ENCODE results near the gene NDUFB11.

Gene NDUFB11

GRCh38 chrX:47144626-47145394, at the start of gene NDUFB11, which contains the start of gene RBM10:
NDUFB11 (minus strand) TSS chrX:47144702; CDS start chrX:47144679, 23 bp downstream.
RBM10 (plus strand) TSS chrX:47145221; CDS start chrX:47147482, 2,261 bp downstream.
- TF ChIP-seq, protein P1, sequence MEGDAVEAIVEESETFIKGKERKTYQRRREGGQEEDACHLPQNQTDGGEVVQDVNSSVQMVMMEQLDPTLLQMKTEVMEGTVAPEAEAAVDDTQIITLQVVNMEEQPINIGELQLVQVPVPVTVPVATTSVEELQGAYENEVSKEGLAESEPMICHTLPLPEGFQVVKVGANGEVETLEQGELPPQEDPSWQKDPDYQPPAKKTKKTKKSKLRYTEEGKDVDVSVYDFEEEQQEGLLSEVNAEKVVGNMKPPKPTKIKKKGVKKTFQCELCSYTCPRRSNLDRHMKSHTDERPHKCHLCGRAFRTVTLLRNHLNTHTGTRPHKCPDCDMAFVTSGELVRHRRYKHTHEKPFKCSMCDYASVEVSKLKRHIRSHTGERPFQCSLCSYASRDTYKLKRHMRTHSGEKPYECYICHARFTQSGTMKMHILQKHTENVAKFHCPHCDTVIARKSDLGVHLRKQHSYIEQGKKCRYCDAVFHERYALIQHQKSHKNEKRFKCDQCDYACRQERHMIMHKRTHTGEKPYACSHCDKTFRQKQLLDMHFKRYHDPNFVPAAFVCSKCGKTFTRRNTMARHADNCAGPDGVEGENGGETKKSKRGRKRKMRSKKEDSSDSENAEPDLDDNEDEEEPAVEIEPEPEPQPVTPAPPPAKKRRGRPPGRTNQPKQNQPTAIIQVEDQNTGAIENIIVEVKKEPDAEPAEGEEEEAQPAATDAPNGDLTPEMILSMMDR (IDR thresholded peaks at IDR 0.05) = peak; percentile 54

GRCh38 chrX:47193475-47194193, 49.1 kb upstream of the NDUFB11 start, which contains the start of gene UBA1:
UBA1 (plus strand) TSS chrX:47193829; CDS start chrX:47198803, 4,974 bp downstream.
- TF ChIP-seq, protein P1 (IDR thresholded peaks at IDR 0.05) = peak; percentile 64
- H3K4me3 ChIP-seq = peak within 1 kb of the TSS; percentile 92
- peak; percentile 97 for DNase-seq (ENCODE audit: low spot score)
- H3K27ac ChIP-seq = peak within 1 kb of the TSS; percentile 83 to 97

More at GRCh38 chrX:47144626-47145394, at the start of gene NDUFB11, which contains the start of gene RBM10:
- H3K27ac ChIP-seq = peak within 1 kb of the TSS; percentile 77 to 96
- DNase-seq (ENCODE audit: low spot score) = peak; percentile 95
- H3K4me3 ChIP-seq = peak within 1 kb of the TSS; percentile 76

- TF ChIP-seq, protein P1 (IDR thresholded peaks at IDR 0.05) = no peak
- no peak for DNase-seq (ENCODE audit: low spot score)
- Histone ChIP-seq H3K4me3 (peak overlapping the region; percentile 64), H3K27ac (no peak overlapping the region)
Measured at GRCh38 chrX:47191806-47192401, 47.4 kb upstream of the NDUFB11 start.

DNA sequence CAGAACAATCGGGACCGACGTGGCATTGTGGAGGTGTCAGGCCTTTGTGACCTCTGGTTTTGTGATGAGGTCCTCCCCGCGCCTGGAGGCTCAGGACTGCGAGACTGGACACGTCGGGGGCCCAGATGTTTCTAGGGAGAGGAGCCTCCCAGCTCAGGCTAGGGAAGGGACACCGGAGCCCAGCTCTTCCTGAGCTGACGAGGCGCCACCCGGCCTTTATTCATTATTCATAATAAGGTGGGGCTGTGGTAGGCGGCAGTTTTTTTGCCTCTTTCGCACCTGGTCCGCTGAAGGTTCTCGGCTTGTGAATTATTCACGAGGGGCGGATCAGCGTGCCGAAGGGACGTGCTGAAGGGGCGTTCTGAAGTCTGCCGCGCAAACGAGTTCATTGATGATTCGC, 46.8 kb upstream of the NDUFB11 start:
- TF ChIP-seq, protein P1 (IDR thresholded peaks at IDR 0.05) = no peak
- peak overlapping the region in 1 of 2 donors; percentile 10 for H3K27ac ChIP-seq
- peak overlapping the region; percentile 64 for H3K4me3 ChIP-seq
- no peak for DNase-seq (ENCODE audit: low spot score)

GRCh38 chrX:47190445-47191269, 46.2 kb upstream of the NDUFB11 start:
- Histone ChIP-seq H3K4me3 (peak overlapping the region; percentile 64), H3K27ac (peak overlapping the region in 1 of 2 donors; percentile 10)
- TF ChIP-seq, protein P1 (IDR thresholded peaks at IDR 0.05) = no peak
- peak; percentile 90 for DNase-seq (ENCODE audit: low spot score)

DNA sequence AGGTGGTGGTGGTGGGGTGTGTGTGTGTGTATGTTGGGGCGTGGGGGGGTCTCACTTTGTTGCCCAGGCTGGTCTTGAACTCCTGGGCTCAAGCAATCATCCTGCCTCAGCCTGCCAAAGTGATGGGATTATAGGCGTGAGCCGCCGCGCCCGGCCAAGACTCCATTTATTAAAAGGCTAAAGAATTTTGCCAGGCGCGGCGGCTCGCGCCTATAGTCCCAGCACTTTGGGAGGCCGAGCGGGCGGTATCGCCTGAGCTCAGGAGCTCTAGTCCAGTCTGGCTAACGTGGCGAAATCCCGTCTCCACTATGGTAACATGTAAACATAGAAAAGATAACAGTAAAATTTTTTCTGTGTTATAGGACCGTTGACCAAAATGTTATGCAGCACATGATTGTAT, 45.4 kb upstream of the NDUFB11 start:
- Histone ChIP-seq H3K27ac (no peak overlapping the region), H3K4me3 (no peak overlapping the region)
- DNase-seq (ENCODE audit: low spot score) = no peak
- TF ChIP-seq, protein P1 (IDR thresholded peaks at IDR 0.05) = no peak
